PC-9 (cell line): ENCODE results near the gene PAK2. TPM values are rescaled to one million over a fixed set of nuclear protein-coding genes. Genes with fewer than 3 reads are reported as not detected.

Experiments
- BruUV-seq: library from RNA; stranded (reverse); fragments of 400-500 nt; replicated peaks from 2 replicates; lab custom pipeline; 2021; lab: Mats Ljungman, UMichigan
- CTCF ChIA-PET: fragments of 300-600 bp; sonication (Branson Sonifier 250); formaldehyde crosslinking; loops from one replicate; lab custom pipeline; 2022; ENCODE audit warnings: antibody characterized with exemption; lab: Charles Lee
- POLR2A ChIA-PET: fragments of 300-600 bp; sonication (Branson Sonifier 250); formaldehyde crosslinking; loops from one replicate; lab custom pipeline; 2022; ENCODE audit warnings: antibody characterized with exemption; ENCODE audit not compliant: unreplicated experiment; lab: Charles Lee
- DNase-seq, 2 experiments: peaks; one replicate each; pipeline versions ENCODE4 v3.0.0 to v3.0.0-alpha.2; 2015 to 2022; ENCODE audit warnings: mixed read lengths in 1 of 2
- H2AFZ ChIP-seq: fragments of 200-600 bp; sonication (generic); 2 replicates; pipeline ENCODE4 v1.8.1; 2017; ENCODE audit warnings: antibody characterized with exemption
- H3F3A ChIP-seq: fragments of 200-600 bp; sonication (generic); 2 replicates; pipeline ENCODE4 v1.8.1; 2017; ENCODE audit warnings: antibody characterized with exemption, mild to moderate bottlenecking, low read depth; ENCODE audit not compliant: insufficient read depth
- H3K27ac ChIP-seq: fragments of 200-600 bp; sonication (generic); 2 replicates; pipeline ENCODE4 v1.6.1; 2016; ENCODE audit warnings: mixed run types
- H3K27me3 ChIP-seq: fragments of 200-600 bp; sonication (generic); 2 replicates; pipeline ENCODE4 v1.6.1; 2016; ENCODE audit warnings: low read depth, mixed run types; ENCODE audit not compliant: insufficient read depth
- H3K36me3 ChIP-seq: fragments of 200-600 bp; sonication (generic); 2 replicates; pipeline ENCODE4 v1.6.1; 2016; ENCODE audit warnings: low read depth, mixed run types
- H3K4me1 ChIP-seq: fragments of 200-600 bp; sonication (generic); replicated peaks from 2 replicates; pipeline ENCODE4 v1.6.1; 2016; ENCODE audit warnings: mixed run types; ENCODE audit not compliant: insufficient read depth
- H3K4me2 ChIP-seq: fragments of 200-600 bp; sonication (generic); 2 replicates; pipeline ENCODE4 v1.6.1; 2017; ENCODE audit warnings: mixed run types
- H3K4me3 ChIP-seq: fragments of 200-600 bp; sonication (generic); 2 replicates; pipeline ENCODE4 v1.6.1; 2016; ENCODE audit warnings: mixed run types
- H3K79me2 ChIP-seq: fragments of 200-600 bp; sonication (generic); 2 replicates; pipeline ENCODE4 v1.6.1; 2017; ENCODE audit warnings: low read depth, mixed run types
- H3K9me2 ChIP-seq: fragments of 200-600 bp; sonication (generic); 2 replicates; pipeline ENCODE4 v1.8.1; 2017; ENCODE audit warnings: mild to moderate bottlenecking; ENCODE audit not compliant: insufficient read depth
- H3K9me3 ChIP-seq: fragments of 200-600 bp; sonication (generic); 2 replicates; pipeline ENCODE4 v1.8.1; 2016; ENCODE audit warnings: low read depth; ENCODE audit not compliant: insufficient read depth
- H4K20me1 ChIP-seq: fragments of 200-600 bp; sonication (generic); 2 replicates; pipeline ENCODE4 v1.8.1; 2017; ENCODE audit not compliant: insufficient read depth
- EZH2 ChIP-seq: fragments of 200-600 bp; sonication (generic); IDR thresholded peaks from 2 replicates; pipeline ENCODE4 v1.8.0; 2017; ENCODE audit warnings: antibody characterized with exemption, low read depth
- intact Hi-C: fragments of 100-400 bp; cut with micrococcal nuclease; formaldehyde crosslinking; loops from one replicate; pipeline ENCODE4 v1.10.0; 2022; ENCODE audit not compliant: unreplicated experiment
- total RNA-seq: library from RNA; stranded (reverse); gene quantifications from 2 replicates; pipeline ENCODE4 v1.2.3, GENCODE V29; 2021
- TF ChIP-seq, protein P1 (sequence below): fragments of 200-600 bp; sonication (generic); conservative IDR thresholded peaks from 2 replicates; pipeline ENCODE4 v1.6.1; 2017; ENCODE audit warnings: mixed run types, antibody characterized with exemption, mild to moderate bottlenecking, moderate library complexity

Gene PAK2
- total RNA-seq, 1 experiment from 2014 or later = 78.6 TPM

DNA sequence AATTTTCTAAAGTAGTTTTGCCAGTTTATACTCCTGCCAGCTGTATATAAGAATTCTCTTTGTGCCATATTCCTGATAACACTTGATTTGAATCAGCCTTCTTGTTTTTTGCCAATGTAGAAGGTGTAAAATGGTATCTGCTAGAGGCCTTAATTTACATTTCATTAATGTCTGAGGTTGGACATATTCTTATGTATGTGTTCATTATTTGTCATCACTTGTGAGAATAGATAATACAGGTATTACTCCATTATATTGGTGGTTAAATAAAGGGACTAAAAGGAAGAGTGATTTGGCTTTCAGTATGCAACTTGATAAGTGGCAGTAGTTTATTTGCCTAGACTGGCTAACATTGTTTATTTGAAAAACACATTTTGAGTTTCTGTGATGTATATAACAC is 25.8 kb downstream of the PAK2 start:
- no peaks in the 10 kb centered on the region for H3K9me2 ChIP-seq
- H2AFZ ChIP-seq = no peak overlapping the region
- no peaks in the 10 kb centered on the region for H3K27me3 ChIP-seq
- H4K20me1 ChIP-seq = no peaks in the 10 kb centered on the region
- intact Hi-C loops = no loop called here
- H3K36me3 ChIP-seq = peaks cover 3% of the 10 kb centered on the region; the same call in 1 of the 2 replicates
- no peak for DNase-seq
- H3K4me2 ChIP-seq = no peak overlapping the region
- no peaks in the 10 kb centered on the region for H3K9me3 ChIP-seq
- H3K79me2 ChIP-seq = peaks cover 49% of the 10 kb centered on the region
- no peak overlapping the region for H3K4me3 ChIP-seq
- CTCF ChIA-PET = no interaction called here
- BruUV-seq = no TSS peak
- no peak overlapping the region for H3K27ac ChIP-seq
- peaks cover 10% of the 10 kb centered on the region for H3F3A ChIP-seq
- POLR2A ChIA-PET = no interaction called here
- no peaks in the 10 kb centered on the region for H3K4me1 ChIP-seq
- TF ChIP-seq, protein P1, sequence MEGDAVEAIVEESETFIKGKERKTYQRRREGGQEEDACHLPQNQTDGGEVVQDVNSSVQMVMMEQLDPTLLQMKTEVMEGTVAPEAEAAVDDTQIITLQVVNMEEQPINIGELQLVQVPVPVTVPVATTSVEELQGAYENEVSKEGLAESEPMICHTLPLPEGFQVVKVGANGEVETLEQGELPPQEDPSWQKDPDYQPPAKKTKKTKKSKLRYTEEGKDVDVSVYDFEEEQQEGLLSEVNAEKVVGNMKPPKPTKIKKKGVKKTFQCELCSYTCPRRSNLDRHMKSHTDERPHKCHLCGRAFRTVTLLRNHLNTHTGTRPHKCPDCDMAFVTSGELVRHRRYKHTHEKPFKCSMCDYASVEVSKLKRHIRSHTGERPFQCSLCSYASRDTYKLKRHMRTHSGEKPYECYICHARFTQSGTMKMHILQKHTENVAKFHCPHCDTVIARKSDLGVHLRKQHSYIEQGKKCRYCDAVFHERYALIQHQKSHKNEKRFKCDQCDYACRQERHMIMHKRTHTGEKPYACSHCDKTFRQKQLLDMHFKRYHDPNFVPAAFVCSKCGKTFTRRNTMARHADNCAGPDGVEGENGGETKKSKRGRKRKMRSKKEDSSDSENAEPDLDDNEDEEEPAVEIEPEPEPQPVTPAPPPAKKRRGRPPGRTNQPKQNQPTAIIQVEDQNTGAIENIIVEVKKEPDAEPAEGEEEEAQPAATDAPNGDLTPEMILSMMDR = no peak
- no peak for TF ChIP-seq EZH2

DNA sequence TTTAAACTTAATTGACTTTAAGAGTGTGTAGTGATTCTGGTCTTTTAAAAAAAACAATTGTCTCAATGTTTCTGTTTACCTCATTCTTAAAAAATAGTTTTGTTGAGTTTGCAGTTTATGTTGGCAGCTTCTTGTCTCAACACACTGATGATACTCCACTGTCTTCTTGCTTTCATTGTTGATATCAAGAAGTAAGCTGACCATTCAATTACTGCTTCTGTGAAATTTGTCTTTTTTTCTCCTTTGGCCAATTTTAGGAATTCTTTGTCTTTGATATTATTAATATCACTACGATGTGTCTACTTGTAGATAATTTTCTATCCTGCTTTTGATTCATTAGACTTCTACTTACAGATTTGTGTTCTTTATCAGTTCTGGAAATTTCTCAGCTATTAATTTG is 31.4 kb downstream of the PAK2 start:
- TF ChIP-seq, protein P1 = no peak
- TF ChIP-seq EZH2 = no peak
- no peak overlapping the region for H3K27ac ChIP-seq
- no peak for DNase-seq
- intact Hi-C loops = no loop called here
- no peak overlapping the region for H3K4me2 ChIP-seq
- ChIA-PET CTCF (no interaction called here), POLR2A (no interaction called here)
- no TSS peak for BruUV-seq
- no peaks in the 10 kb centered on the region for H3K27me3 ChIP-seq
- H3K9me3 ChIP-seq = no peaks in the 10 kb centered on the region
- no peak overlapping the region for H3K4me3 ChIP-seq
- peaks cover 5% of the 10 kb centered on the region for H3F3A ChIP-seq
- no peaks in the 10 kb centered on the region for H3K9me2 ChIP-seq
- H3K4me1 ChIP-seq = no peaks in the 10 kb centered on the region
- H3K79me2 ChIP-seq = peaks cover 85% of the 10 kb centered on the region
- H3K36me3 ChIP-seq = no peaks in the 10 kb centered on the region; the same call in 1 of the 2 replicates
- no peak overlapping the region for H2AFZ ChIP-seq
- peaks cover 9% of the 10 kb centered on the region; the same call in 1 of the 2 replicates for H4K20me1 ChIP-seq

DNA sequence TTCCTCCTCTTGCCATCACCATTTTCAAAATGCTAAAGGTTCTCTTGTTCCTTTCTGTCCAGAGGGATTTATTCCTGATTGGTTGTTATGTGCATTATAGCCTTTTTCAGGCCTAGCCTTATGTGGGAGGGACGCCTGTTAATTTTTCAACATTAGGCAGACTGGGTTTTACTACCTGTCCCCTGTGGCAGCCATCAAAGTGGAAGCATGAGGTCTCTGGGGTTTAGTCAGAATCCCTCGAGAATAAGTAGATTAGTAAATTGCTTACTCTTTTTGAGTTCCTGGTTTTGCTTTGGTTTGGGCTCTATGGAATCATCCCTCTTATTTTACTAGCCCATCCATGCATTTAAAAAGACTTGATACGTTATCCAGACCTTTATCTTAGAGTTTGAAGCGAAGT is 32.4 kb downstream of the PAK2 start:
- ChIA-PET POLR2A (no interaction called here), CTCF (no interaction called here)
- H3K4me2 ChIP-seq = no peak overlapping the region
- no peaks in the 10 kb centered on the region for H3K4me1 ChIP-seq
- peaks cover 86% of the 10 kb centered on the region for H3K79me2 ChIP-seq
- no TSS peak for BruUV-seq
- intact Hi-C loops = no loop called here
- H3K9me2 ChIP-seq = no peaks in the 10 kb centered on the region
- no peaks in the 10 kb centered on the region for H3K27me3 ChIP-seq
- 0 out of 2 replicates have a peak, but pooled peaks cover 11% of the 10 kb centered on the region for H3F3A ChIP-seq
- H4K20me1 ChIP-seq = peaks cover 14% of the 10 kb centered on the region; the same call in 1 of the 2 replicates
- no peaks in the 10 kb centered on the region; the same call in 1 of the 2 replicates for H3K9me3 ChIP-seq
- no peak overlapping the region for H3K27ac ChIP-seq
- H3K4me3 ChIP-seq = no peak overlapping the region
- H2AFZ ChIP-seq = no peak overlapping the region
- no peaks in the 10 kb centered on the region; the same call in 1 of the 2 replicates for H3K36me3 ChIP-seq
- DNase-seq = no peak
- TF ChIP-seq, protein P1 = no peak
- TF ChIP-seq EZH2 = no peak
